ENCODE measurements around the gene NOMO2.
"Not testable (repeated sequence)": the region's sequence is repeated elsewhere in the genome, so short reads cannot be mapped to it uniquely, and the experiment has no call there.

NOMO2 gene

GRCh38 chr16:18561727-18562314 lies at the start of gene NOMO2:
Gene NOMO2, minus strand, starts transcription at chr16:18562097. Its CDS starts 57 bp downstream, at chr16:18562040.
- peak in 1 of 3 donors; percentile 33 for DNase-seq

- not testable (repeated sequence) for DNase-seq
Measured at GRCh38 chr16:18610147-18610803, 48.4 kb upstream of the NOMO2 start.

GRCh38 chr16:18608271-18608670 lies 46.4 kb upstream of the NOMO2 start:
- not testable (repeated sequence) for DNase-seq

- not testable (repeated sequence) for DNase-seq
Measured at GRCh38 chr16:18603572-18604246, 41.8 kb upstream of the NOMO2 start.

- DNase-seq = not testable (repeated sequence)
Measured at GRCh38 chr16:18598582-18598981, 36.7 kb upstream of the NOMO2 start.

- not testable (repeated sequence) for DNase-seq
Measured at GRCh38 chr16:18597734-18598133, 35.8 kb upstream of the NOMO2 start.

- not testable (repeated sequence) for DNase-seq
Measured at GRCh38 chr16:18597319-18597718, 35.4 kb upstream of the NOMO2 start.

- DNase-seq = not testable (repeated sequence)
Measured at GRCh38 chr16:18595796-18596195, 33.9 kb upstream of the NOMO2 start.

GRCh38 chr16:18594880-18595279 lies 33.0 kb upstream of the NOMO2 start:
- peak in 2 of 3 donors; percentile 3 to 59 for DNase-seq

GRCh38 chr16:18593904-18594303 lies 32.0 kb upstream of the NOMO2 start:
- DNase-seq = not testable (repeated sequence)

GRCh38 chr16:18592982-18593381 lies 31.1 kb upstream of the NOMO2 start:
- DNase-seq = peak in 1 of 3 donors; percentile 12

- peak; percentile 21 to 50 (median 42) for DNase-seq
Measured at GRCh38 chr16:18591908-18592307, 30.0 kb upstream of the NOMO2 start.

GRCh38 chr16:18591441-18591840 lies 29.5 kb upstream of the NOMO2 start:
- DNase-seq = not testable (repeated sequence)

- DNase-seq = not testable (repeated sequence)
Measured at GRCh38 chr16:18589806-18590205, 27.9 kb upstream of the NOMO2 start.

GRCh38 chr16:18586560-18587540 lies 25.0 kb upstream of the NOMO2 start:
- peak; percentile 69 to 75 (median 69) for DNase-seq

- not testable (repeated sequence) for DNase-seq
Measured at GRCh38 chr16:18585789-18586188, 23.9 kb upstream of the NOMO2 start.

- no peak for DNase-seq
Measured at GRCh38 chr16:18582902-18583301, 21.0 kb upstream of the NOMO2 start.

GRCh38 chr16:18580396-18580795 lies 18.5 kb upstream of the NOMO2 start:
- DNase-seq = peak; percentile 20 to 41 (median 32)

GRCh38 chr16:18579261-18579660 lies 17.4 kb upstream of the NOMO2 start:
- DNase-seq = not testable (repeated sequence)

GRCh38 chr16:18577942-18578341 lies 16.0 kb upstream of the NOMO2 start:
- not testable (repeated sequence) for DNase-seq

- DNase-seq = not testable (repeated sequence)
Measured at GRCh38 chr16:18575945-18576344, 14.0 kb upstream of the NOMO2 start.

- not testable (repeated sequence) for DNase-seq
Measured at GRCh38 chr16:18575298-18575917, 13.5 kb upstream of the NOMO2 start.

Measured in suppressor macrophage treated with lipopolysaccharide for 1 hour (primary cell).